AG10803 (cell line): ENCODE results near the gene HELZ.

Experiments
- DNase-seq: peaks from one replicate; pipeline ENCODE4 v3.0.0; 2010; ENCODE audit warnings: low read depth
- H3K4me3 ChIP-seq: 2 replicates; pipeline ENCODE4 v1.5.1; 2011; ENCODE audit warnings: mild to moderate bottlenecking, low read length, control low read depth
- CTCF ChIP-seq: conservative IDR thresholded peaks from 2 replicates; pipeline ENCODE4 v1.5.1; 2011; ENCODE audit warnings: mild to moderate bottlenecking, low read length, control low read depth, inconsistent platforms

HELZ gene

DNA sequence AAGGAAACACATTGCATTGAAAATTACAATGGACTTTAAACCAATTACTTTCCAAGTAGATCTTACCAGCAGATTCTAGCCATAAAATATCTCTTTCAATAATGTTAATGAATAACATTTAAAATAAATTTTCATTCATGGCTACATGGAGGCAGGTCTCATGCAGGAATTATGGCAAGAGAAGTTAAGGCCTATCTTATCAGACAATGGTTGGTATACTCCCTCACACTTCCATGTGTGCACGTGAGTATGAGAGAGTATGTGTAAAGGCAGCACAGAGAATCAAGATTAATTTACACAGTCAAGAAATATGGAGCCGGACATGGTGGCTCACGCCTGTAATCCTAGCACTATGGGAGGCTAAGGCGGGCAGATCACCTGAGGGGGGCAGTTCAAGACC is 76.5 kb downstream of the HELZ start:
- TF ChIP-seq CTCF: no peak
- DNase-seq: no peak
- no peak overlapping the region for H3K4me3 ChIP-seq

DNA sequence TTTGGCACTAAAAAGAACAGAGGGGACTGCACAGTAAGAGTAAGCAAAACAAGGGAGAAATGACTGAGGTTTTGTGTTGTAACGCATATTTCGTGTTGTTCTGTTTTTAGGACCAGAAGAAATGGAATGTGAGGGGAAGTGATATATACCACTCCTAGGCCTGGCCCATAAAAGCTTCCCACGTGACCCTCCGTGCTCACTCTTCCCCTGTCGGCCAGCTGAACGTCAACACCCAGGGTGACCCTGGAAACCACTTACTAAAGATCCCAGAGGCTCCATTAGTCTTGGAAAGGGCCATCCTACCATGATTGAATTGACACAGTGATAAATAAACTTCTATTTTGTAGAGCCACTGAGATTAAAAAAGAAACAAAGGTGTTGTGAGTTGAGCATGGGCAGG is 79.8 kb downstream of the HELZ start:
- no peak for TF ChIP-seq CTCF
- no peak for DNase-seq
- no peak overlapping the region for H3K4me3 ChIP-seq

- no peak overlapping the region for H3K4me3 ChIP-seq
- DNase-seq: no peak
- no peak for TF ChIP-seq CTCF
Measured at GRCh38 chr17:67164302-67164701, 80.7 kb downstream of the HELZ start.

GRCh38 chr17:67162771-67163170 is 82.2 kb downstream of the HELZ start:
- DNase-seq: no peak
- H3K4me3 ChIP-seq: no peak overlapping the region
- TF ChIP-seq CTCF: no peak

DNA sequence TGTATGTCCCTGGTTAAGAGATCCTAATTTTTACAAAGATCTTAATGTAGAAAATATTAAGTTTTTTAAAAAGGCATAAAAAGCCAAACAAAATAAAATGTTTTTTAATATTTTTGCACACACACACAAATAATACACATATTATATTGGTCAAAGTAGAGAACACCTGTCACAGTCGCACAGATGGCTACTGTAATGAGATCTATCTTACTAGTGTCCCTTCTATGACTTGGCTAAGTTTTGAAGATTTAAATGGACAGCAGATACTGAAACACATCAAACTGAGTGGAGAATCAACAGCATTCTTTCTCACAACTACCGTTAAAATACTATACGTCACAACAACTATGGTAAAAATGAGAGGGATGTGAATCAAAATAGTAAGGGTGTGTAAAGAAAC is 83.4 kb downstream of the HELZ start:
- no peak for TF ChIP-seq CTCF
- DNase-seq: no peak
- H3K4me3 ChIP-seq: no peak overlapping the region

- no peak overlapping the region for H3K4me3 ChIP-seq
- no peak for TF ChIP-seq CTCF
- no peak for DNase-seq
Measured at GRCh38 chr17:67160791-67161190, 84.2 kb downstream of the HELZ start.

DNA sequence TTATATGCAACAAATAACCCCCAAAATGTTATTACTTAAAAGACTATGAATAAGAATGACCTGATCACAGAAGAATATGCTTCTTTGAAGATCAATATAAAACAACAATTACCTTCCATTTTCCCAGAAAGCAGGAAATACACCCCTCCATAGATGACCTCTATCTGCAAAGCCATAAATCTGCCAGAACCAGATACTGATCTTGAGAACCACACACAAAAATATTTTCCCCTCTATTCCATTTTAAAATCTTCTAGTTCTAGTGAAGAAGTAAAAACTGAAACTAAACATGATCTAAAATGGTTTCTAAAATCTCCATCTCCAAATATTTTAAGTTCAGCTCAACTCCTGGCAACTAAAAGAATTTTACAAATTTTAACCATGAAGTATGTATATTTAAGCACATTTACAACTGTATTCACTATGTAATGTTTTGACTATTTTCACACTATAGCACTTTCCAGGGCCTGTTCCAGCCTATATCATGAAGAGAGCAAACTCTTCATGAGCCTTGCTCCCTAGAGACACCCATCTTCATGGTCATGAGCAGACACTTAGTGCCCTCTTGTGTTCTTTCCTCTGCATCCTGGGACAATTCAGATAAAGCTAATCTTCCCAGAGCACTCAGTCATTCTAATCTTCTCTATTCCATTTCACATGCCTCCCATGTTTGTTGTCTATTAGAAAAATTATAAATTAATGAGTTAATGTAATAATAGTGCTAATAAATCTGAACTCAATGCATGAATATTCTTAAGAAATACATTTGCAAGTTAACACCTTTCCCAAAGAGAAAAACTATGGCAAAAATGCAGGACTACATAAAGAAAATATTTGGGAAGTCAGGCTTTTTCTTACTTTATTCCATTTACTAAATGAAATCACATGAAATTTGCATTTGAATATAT is 87.0 kb downstream of the HELZ start:
- TF ChIP-seq CTCF: peak; percentile 47
- DNase-seq: peak; percentile 41
- no peak overlapping the region for H3K4me3 ChIP-seq
